ENCODE measurements around the gene ATG4C.
"Not testable (repeated sequence)": the region's sequence is repeated elsewhere in the genome, so short reads cannot be mapped to it uniquely, and the experiment has no call there.

Gene ATG4C

DNA sequence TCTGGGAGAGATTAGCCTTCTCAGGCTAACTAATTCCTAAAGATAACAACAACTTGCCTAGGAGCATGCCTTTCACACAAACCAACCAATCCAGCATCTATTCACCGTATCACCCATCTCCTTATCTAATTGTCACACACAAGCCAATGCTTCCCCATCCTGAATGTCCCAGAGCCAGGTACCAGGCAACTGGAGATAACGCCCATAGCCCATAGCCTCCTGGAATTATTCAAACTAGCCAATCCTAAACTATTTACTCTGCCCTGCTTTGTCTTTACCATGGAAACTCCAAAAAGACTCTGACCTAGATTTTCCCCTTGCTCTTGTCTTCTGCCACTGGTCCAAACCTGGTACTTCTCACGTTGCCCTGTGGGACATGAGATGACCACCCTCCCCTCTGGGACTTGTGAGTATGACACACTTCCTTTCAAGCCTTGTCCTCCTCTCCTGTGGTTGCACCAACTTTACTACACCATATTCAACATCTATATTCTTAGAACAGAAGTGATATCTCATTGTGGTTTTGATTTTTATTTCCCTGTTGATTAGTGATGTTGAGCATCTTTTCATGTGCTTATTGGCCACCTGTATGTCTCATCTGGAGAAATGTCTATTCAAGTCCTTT lies 8.8 kb upstream of the ATG4C start:
- no peak for DNase-seq

GRCh38 chr1:62778208-62778607 lies 5.7 kb upstream of the ATG4C start:
- no peak for DNase-seq

- no peak for DNase-seq
Observed at GRCh38 chr1:62781841-62782543, 1.9 kb upstream of the ATG4C start.

- DNase-seq: not testable (repeated sequence)
Observed at GRCh38 chr1:62782544-62783212, 1.3 kb upstream of the ATG4C start.

DNA sequence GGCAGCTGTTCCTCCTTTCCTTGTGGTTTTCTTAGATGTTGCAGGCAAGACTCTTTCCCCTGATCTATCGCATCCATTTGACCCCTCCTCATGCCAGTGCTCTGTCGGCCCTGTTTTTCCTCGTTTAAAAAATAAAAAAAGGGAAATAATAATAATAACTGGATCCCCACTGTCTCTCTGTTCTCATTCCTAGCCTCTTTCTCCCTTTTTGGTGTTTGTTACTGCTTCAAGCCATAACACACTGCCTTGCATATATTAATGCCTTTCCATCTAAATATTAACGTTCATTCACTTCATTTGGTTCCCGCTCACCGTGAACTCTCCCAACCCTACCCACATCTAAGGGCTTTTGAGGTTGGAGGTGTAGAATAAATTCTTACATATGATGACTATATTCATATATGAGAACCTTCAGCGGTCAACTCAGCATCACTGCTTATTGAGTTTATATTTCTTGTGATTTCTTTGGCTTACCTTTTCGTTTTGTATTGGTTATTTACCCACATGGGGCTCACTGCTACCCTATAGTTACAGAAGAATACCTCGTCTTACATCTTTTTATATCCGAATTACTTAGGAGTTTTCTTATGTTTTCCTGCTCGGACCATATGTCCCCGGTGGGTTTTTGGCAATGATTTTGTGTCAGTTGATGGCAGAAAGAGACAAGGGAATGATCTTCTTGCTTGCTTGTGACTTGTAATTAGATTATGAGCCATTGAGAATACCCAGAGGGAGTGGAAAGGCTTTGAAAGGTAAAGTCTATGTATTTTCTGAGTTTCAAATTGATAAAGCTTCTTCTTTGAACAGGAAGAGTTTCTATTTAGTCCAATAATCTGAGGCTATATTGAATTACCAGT lies 805 bp downstream of the ATG4C start:
- no peak for DNase-seq

DNA sequence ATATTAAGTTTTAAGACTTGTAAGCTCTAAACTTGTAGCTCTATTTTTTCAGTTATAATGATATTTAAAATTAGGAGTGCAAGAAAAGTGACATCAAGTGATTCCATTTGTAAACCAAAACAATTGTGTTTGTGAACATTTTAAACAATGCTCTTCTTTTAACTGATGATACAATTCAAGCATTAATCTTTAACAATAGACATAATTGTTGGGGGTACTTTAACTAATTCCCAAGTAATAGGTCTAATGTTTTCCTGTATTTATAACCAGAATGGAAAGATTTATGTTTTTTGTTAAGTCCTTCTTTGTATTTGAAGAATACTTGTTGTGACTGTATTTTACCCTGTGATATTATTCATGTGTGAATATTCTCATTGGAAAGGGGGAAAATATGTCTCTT lies 6.8 kb downstream of the ATG4C start:
- no peak for DNase-seq

- DNase-seq: no peak
Observed at GRCh38 chr1:62794053-62794452, 10.1 kb downstream of the ATG4C start.

- no peak for DNase-seq
Observed at GRCh38 chr1:62796221-62796620, 12.3 kb downstream of the ATG4C start.

- no peak for DNase-seq
Observed at GRCh38 chr1:62799688-62800087, 15.8 kb downstream of the ATG4C start.

GRCh38 chr1:62800281-62800680 lies 16.3 kb downstream of the ATG4C start:
- no peak for DNase-seq

- no peak for DNase-seq
Observed at GRCh38 chr1:62800825-62801306, 16.9 kb downstream of the ATG4C start.

DNA sequence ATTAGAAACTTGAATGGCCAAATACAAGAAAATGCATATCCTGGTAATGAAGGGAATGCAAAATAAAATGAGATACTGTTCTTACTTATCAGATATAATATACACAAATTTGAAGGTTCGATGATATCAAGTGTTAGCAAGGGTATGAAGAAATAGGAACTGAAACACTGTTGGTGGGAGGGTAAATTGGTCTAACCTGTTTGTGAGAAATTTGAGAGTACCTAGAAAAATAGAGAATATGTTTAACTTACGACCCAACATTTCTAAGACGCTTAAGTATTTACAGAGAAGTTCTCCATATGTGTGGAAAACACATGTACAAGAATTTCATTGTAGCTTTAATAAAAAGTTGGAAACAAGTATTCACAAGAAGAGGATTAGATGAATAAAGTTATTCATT lies 25.9 kb downstream of the ATG4C start:
- DNase-seq: no peak

DNA sequence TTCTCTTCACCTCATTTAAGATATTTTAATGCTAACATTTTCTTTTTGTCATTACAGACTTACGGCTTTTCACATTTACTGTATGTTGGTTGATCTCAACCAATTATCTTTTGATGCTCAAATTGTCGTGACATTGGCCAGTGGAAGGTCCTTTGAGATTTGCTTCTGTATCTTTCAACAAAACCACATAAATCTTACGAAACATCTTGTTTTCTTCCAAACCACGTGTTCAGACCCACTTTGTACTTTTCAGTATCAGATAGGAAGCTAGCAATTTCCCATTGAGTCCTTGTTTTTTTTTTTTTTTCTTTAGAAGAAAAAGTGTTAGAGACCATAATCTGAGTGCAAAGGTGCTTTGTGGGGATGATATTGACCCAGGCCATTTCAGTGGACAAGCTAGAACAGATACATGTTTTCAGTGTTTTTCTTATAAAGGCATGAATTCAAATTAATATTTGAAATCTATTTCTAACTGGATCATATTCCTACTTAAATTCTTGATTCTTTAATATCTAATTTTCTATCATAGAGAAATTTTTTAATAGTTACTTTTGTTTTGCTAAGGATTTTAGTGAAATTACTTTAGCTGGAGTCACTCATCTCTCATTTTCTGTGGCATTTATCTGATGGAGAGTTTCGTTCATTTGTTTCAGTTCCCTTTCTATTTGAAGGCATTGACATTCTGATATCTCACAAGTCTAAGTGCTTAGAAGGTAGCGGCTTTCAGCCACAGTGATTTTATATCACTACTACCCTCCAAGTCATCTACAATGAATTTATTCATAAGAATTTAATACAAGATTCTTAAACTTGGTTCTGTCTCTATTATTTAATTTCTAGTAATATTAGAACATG lies 26.7 kb downstream of the ATG4C start:
- no peak for DNase-seq

GRCh38 chr1:62823556-62823955 lies 39.6 kb downstream of the ATG4C start:
- DNase-seq: no peak

GRCh38 chr1:62826901-62827300 lies 43.0 kb downstream of the ATG4C start:
- no peak for DNase-seq

DNA sequence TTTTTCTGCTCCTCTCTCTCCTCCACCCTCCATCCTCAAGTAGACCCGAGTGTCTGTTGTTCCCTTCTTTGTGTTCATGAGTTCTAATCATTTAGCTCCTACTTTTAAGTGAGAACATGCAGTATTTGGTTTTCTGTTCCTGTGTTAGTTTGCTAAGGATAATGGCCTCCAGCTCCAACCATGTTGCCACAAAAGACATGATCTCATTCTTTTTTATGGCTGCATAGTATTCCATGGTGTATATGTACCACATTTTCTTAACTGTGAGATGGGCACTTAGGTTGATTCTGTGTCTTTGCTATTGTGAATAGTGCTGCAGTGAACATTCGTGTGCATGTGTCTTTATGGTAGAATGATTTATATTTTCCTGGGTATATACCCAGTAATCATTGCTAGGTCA lies 43.9 kb downstream of the ATG4C start:
- not testable (repeated sequence) for DNase-seq

DNA sequence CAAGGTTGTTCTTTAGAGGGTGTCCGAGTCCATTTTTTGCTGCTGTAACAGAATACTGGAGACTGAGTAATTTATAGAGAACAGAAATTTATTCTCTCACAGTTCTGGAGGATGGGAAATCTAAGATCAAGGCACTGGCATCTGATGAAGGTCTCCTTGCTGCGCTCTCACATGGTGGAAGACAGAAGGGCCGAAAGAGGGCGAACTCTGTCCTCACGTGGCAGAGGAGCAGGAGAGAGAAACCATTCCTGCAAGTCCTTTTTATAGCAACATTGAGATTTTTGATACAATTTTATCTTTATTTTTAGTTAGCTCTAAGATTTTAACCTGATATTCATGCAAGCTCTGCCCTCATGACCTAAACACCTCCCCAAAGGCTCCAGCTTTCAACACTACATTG lies 48.3 kb downstream of the ATG4C start:
- DNase-seq: no peak

- no peak for DNase-seq
Observed at GRCh38 chr1:62833529-62833928, 49.6 kb downstream of the ATG4C start.

DNA sequence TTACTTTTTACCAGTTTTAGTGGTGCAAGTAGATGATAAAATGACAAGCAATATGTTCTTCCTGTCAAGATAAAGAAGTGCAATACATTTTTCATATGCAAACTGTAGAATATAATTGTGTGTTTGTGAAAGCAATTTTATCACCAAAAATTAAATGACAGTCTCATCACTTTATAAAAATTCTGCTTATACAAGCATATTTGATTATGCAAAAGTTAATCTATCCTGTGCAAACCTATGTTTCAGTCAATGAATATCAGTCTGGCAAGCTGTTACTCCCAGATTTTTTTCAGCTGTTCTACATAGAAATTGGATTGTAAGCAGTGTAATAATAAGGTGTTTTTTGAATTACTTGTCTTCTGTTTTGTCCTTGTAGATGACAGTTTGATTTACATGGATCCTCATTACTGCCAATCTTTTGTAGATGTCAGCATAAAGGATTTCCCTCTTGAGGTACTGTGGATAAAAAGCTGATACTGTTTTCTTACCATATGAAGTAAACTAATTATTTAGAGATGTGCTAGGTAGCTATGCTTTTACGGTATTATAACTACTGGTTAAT lies 50.5 kb downstream of the ATG4C start:
- no peak for DNase-seq

DNA sequence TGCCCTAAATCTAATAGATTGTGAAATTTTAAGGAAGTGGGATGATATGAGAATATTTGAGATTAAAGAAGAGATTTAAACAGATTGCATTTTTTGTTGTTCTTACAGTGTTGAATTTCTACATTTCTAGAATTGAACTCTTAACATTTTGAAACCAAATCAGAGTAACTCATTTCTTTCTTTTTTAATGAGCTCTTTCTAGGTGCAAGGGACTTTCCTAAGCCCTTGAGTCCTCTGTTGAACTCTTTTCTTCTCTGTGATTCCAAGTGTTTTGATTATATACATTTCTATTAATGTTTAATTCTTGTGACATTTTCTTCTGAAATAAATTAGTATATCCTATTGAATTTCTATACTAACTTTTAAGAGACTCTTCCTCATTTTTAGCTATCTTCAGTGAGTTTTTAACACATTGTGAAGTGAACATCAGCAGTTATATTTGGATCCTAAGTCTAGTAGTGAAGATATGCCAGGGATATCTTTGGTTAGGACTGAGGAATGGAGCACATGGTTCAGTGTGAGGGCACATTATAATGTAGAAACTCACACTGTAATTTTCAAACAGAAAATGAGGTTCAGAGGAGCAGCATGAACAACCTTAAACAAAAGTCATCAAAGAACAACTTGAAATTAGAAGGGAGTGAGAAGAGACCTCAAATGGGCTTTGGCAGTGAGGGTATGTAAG lies 53.1 kb downstream of the ATG4C start:
- DNase-seq: no peak

GRCh38 chr1:62840555-62840954 lies 56.6 kb downstream of the ATG4C start:
- DNase-seq: no peak

All from NCI-H2107 (cell line).